HEK293 (cell line): ENCODE results near the gene A4GALT.

Experiments used
- CTCF ChIA-PET: fragments of 350-600 bp; formaldehyde crosslinking; extraction: SDS; loops from one replicate; lab custom pipeline; 2021; ENCODE audit warnings: antibody characterized with exemption; lab: Yijun Ruan, JAX
- POLR2A ChIA-PET: fragments of 300-600 bp; formaldehyde crosslinking; extraction: SDS; loops from one replicate; lab custom pipeline; 2020; ENCODE audit warnings: antibody characterized with exemption, inconsistent platforms; lab: Yijun Ruan, JAX
- H3K27ac ChIP-seq: fragments of 200-500 bp; sonication (Bioruptor generic); 2 replicates; pipeline ENCODE4 v1.5.1; 2014; ENCODE audit warnings: low read depth, low read length, control low read depth, inconsistent platforms; ENCODE audit errors: extremely low read depth
- H3K36me3 ChIP-seq, 2 experiments: fragments of 200-500 bp in 1 of 2; sonication (Bioruptor generic) in 1 of 2; 1 replicate in 1 of 2; 2 replicates in 1 of 2; pipeline ENCODE4 v1.5.1; 2014 to 2017; ENCODE audit warnings: inconsistent platforms in 2 of 2, low read length in 2 of 2; ENCODE audit not compliant: control insufficient read depth in 2 of 2, insufficient read depth in 1 of 2
- H3K4me1 ChIP-seq: fragments of 200-500 bp; sonication (Bioruptor generic); 2 replicates; pipeline ENCODE4 v1.5.1; 2014; ENCODE audit warnings: mild to moderate bottlenecking, low read length, inconsistent platforms; ENCODE audit not compliant: control insufficient read depth, insufficient read depth
- H3K4me3 ChIP-seq: 2 replicates; pipeline ENCODE4 v1.5.1; 2011; ENCODE audit warnings: low read depth, mild to moderate bottlenecking, control low read depth, low read length, moderate library complexity
- H3K9me3 ChIP-seq: fragments of 200-500 bp; sonication (Bioruptor generic); 2 replicates; pipeline ENCODE4 v1.5.1; 2014; ENCODE audit warnings: low read depth, low read length, inconsistent platforms; ENCODE audit not compliant: control insufficient read depth, insufficient read depth
- BCL11A ChIP-seq: fragments of 450-650 bp; formaldehyde crosslinking; IDR thresholded peaks from 2 replicates; pipeline ENCODE4 v1.5.1; 2016; ENCODE audit warnings: low read depth, missing biosample characterization, missing genetic modification characterization
- GLIS1 ChIP-seq: fragments of 450-650 bp; formaldehyde crosslinking; IDR thresholded peaks from 2 replicates; pipeline ENCODE4 v1.5.1; 2016; ENCODE audit warnings: missing biosample characterization, missing genetic modification characterization
- GLIS2 ChIP-seq: fragments of 450-650 bp; formaldehyde crosslinking; IDR thresholded peaks from 2 replicates; pipeline ENCODE4 v1.5.1; 2016; ENCODE audit warnings: missing biosample characterization, missing genetic modification characterization
- KLF9 ChIP-seq: fragments of 450-650 bp; formaldehyde crosslinking; IDR thresholded peaks from 2 replicates; pipeline ENCODE4 v1.5.1; 2016; ENCODE audit warnings: missing biosample characterization, missing genetic modification characterization, low read depth
- MZF1 ChIP-seq: fragments of 450-650 bp; formaldehyde crosslinking; IDR thresholded peaks from 2 replicates; pipeline ENCODE4 v1.5.1; 2017; ENCODE audit warnings: missing biosample characterization, missing genetic modification characterization, borderline replicate concordance
- OSR2 ChIP-seq: fragments of 450-650 bp; formaldehyde crosslinking; IDR thresholded peaks from 2 replicates; pipeline ENCODE4 v1.5.1; 2016; ENCODE audit warnings: missing biosample characterization, missing genetic modification characterization
- PRDM10 ChIP-seq: fragments of 450-650 bp; formaldehyde crosslinking; IDR thresholded peaks from 2 replicates; pipeline ENCODE4 v1.5.1; 2016; ENCODE audit warnings: missing biosample characterization, missing genetic modification characterization
- SCRT2 ChIP-seq: fragments of 450-650 bp; formaldehyde crosslinking; IDR thresholded peaks from 2 replicates; pipeline ENCODE4 v1.5.1; 2016; ENCODE audit warnings: missing biosample characterization, missing genetic modification characterization
- ZBTB17 ChIP-seq: fragments of 450-650 bp; formaldehyde crosslinking; IDR thresholded peaks from 2 replicates; pipeline ENCODE4 v1.5.1; 2016; ENCODE audit warnings: missing biosample characterization, missing genetic modification characterization
- ZBTB48 ChIP-seq: fragments of 450-650 bp; formaldehyde crosslinking; IDR thresholded peaks from 2 replicates; pipeline ENCODE4 v1.5.1; 2016; ENCODE audit warnings: missing biosample characterization, missing genetic modification characterization
- ZBTB8A ChIP-seq: fragments of 450-650 bp; formaldehyde crosslinking; IDR thresholded peaks from 2 replicates; pipeline ENCODE4 v1.5.1; 2016; ENCODE audit warnings: missing biosample characterization, missing genetic modification characterization
- ZFHX2 ChIP-seq: fragments of 450-650 bp; formaldehyde crosslinking; conservative IDR thresholded peaks from 2 replicates; pipeline ENCODE4 v1.5.1; 2016; ENCODE audit warnings: missing biosample characterization, missing genetic modification characterization
- ZFP3 ChIP-seq: fragments of 450-650 bp; formaldehyde crosslinking; IDR thresholded peaks from 2 replicates; pipeline ENCODE4 v1.5.1; 2016; ENCODE audit warnings: low read depth, missing biosample characterization, missing genetic modification characterization
- ZIC2 ChIP-seq: fragments of 450-650 bp; formaldehyde crosslinking; IDR thresholded peaks from 2 replicates; pipeline ENCODE4 v1.5.1; 2016; ENCODE audit warnings: missing biosample characterization, missing genetic modification characterization
- ZNF324 ChIP-seq: fragments of 450-650 bp; formaldehyde crosslinking; IDR thresholded peaks from 2 replicates; pipeline ENCODE4 v1.5.1; 2016; ENCODE audit warnings: missing biosample characterization, missing genetic modification characterization
- ZNF48 ChIP-seq: fragments of 450-650 bp; formaldehyde crosslinking; IDR thresholded peaks from 2 replicates; pipeline ENCODE4 v1.5.1; 2016; ENCODE audit warnings: missing biosample characterization, missing genetic modification characterization
- TF ChIP-seq, protein P1 (sequence below): fragments of 450-650 bp; formaldehyde crosslinking; IDR thresholded peaks from 2 replicates; pipeline ENCODE4 v1.5.1; 2016; ENCODE audit warnings: missing biosample characterization, missing genetic modification characterization, low read depth

Gene A4GALT

GRCh38 chr22:42645341-42645937, 75.2 kb downstream of the A4GALT start:
- ChIA-PET CTCF (interaction anchor here (3.1 kb wide), 1 partner anchor 23 kb away, joined by 18 read pairs; no protein-coding TSS in a partner anchor), POLR2A (no interaction called here)
- H3K9me3 ChIP-seq, result no peaks in the 10 kb centered on the region
- no peak overlapping the region for H3K4me3 ChIP-seq
- peak overlapping the region; percentile 44; the same call in 1 of the 2 replicates for H3K27ac ChIP-seq
- no peaks in the 10 kb centered on the region; a peak in 1 of 3 replicates for H3K36me3 ChIP-seq
- TF ChIP-seq, protein P1, sequence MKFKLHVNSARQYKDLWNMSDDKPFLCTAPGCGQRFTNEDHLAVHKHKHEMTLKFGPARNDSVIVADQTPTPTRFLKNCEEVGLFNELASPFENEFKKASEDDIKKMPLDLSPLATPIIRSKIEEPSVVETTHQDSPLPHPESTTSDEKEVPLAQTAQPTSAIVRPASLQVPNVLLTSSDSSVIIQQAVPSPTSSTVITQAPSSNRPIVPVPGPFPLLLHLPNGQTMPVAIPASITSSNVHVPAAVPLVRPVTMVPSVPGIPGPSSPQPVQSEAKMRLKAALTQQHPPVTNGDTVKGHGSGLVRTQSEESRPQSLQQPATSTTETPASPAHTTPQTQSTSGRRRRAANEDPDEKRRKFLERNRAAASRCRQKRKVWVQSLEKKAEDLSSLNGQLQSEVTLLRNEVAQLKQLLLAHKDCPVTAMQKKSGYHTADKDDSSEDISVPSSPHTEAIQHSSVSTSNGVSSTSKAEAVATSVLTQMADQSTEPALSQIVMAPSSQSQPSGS (tag by site-specific recombination), result no peak
- peak; percentile 59; the same call in 1 of the 2 replicates for TF ChIP-seq SCRT2 (tag by site-specific recombination)
- TF ChIP-seq OSR2 (tag by site-specific recombination), result no peak
- H3K4me1 ChIP-seq, result peaks cover 22% of the 10 kb centered on the region

- TF ChIP-seq GLIS1 (tag by site-specific recombination) (peak; percentile 27; the same call in 1 of the 2 replicates), ZBTB8A (tag by site-specific recombination) (peak; percentile 41; the same call in 1 of the 2 replicates), MZF1 (tag by site-specific recombination) (peak; percentile 47; the same call in 1 of the 2 replicates), ZNF324 (tag by site-specific recombination) (no peak), PRDM10 (tag by site-specific recombination) (peak; percentile 40), GLIS2 (tag by site-specific recombination) (no peak), ZFP3 (tag by site-specific recombination) (peak; percentile 88), BCL11A (no peak), ZNF48 (tag by site-specific recombination) (no peak), ZFHX2 (0 out of 2 replicates have a peak, but pooled peaks have one; percentile 21), ZBTB17 (tag by site-specific recombination) (0 out of 2 replicates have a peak, but pooled peaks have one; percentile 12), ZIC2 (tag by site-specific recombination) (peak; percentile 98), KLF9 (tag by site-specific recombination) (0 out of 2 replicates have a peak, but pooled peaks have one; percentile 20), ZBTB48 (tag by site-specific recombination) (peak; percentile 54)
- ChIA-PET POLR2A (interaction anchor here (0.6 to 0.9 kb wide), 2 partner anchors 15 to 159 kb away, joined by 3 to 4 read pairs; no protein-coding TSS in a partner anchor), CTCF (interaction anchor here (0.6 to 1.3 kb wide), 2 partner anchors 24 to 132 kb away, joined by 3 to 4 read pairs; no protein-coding TSS in a partner anchor)
- peaks cover 22% of the 10 kb centered on the region for H3K4me1 ChIP-seq
- no peaks in the 10 kb centered on the region for H3K9me3 ChIP-seq
- H3K27ac ChIP-seq, result peak overlapping the region; percentile 44; the same call in 1 of the 2 replicates
- H3K4me3 ChIP-seq, result no peak overlapping the region
- no peaks in the 10 kb centered on the region; a peak in 1 of 3 replicates for H3K36me3 ChIP-seq
Measured at GRCh38 chr22:42644422-42645340, 76.0 kb downstream of the A4GALT start.
